LNCAP (cell line): ENCODE measurements around the gene NLN.
A peak's percentile ranks its signal among the peaks of the same experiment; 100 is the strongest.

Experiments used
- CTCF ChIP-seq: fragments of 450-650 bp; IDR thresholded peaks from 2 replicates; pipeline ENCODE4 v1.5.1; 2017; ENCODE audit warnings: mild to moderate bottlenecking

NLN gene

DNA sequence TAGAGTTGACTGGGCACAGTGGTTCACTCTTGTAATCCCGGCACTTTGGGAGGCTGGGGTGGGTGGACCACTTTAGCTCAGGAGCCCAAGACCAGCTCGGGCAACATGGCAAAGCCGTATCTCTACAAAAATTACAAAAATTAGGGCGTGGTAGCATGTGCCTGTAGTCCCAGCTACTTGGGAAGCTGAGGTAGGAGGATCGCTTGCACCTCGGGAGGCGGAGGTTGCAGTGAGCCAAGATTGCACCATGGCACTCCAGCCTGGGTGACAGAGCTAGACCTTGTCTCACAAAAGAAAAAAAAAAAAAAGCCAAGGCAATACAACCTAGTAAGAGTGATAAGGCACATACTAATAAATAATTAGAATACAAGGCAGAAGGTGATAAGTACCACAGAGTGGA, 15.8 kb downstream of the NLN start:
- no peak for TF ChIP-seq CTCF

DNA sequence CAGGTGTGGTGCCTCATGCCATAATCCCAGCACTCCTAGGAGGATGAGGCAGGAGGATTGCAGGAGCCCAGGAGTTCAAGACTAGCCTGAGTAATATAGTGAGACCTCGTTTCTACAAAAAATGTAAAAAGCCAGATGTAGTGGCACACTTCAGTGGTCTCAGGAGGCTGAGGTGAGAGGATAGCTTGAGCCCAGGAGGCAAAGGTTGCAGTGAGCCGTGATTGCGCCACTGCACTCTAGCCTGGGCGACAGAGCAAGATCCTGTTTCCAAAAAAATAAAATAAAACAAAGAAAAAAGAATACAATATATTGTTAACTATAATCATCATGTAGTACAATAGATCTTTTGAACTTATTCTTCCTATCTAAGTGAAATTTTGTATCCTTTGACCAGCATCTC, 16.3 kb downstream of the NLN start:
- TF ChIP-seq CTCF, result no peak

DNA sequence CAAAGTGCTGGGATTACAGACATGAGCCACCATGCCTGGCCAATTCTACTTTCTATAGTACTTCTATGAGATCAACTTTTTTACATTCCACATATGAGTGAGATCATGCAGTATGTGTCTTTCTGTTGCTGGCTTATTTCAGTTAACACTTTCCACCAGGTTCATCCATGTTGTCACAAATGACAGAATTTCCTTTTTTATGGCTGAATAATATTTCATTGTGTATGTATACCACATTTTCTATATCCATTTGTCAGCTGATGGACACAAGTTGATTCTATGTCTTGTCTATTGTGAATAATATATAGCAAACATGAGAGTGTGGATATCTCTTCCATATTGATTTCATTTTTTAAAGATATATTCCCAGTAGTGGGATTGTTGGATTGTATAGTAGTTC, 17.2 kb downstream of the NLN start:
- no peak for TF ChIP-seq CTCF

DNA sequence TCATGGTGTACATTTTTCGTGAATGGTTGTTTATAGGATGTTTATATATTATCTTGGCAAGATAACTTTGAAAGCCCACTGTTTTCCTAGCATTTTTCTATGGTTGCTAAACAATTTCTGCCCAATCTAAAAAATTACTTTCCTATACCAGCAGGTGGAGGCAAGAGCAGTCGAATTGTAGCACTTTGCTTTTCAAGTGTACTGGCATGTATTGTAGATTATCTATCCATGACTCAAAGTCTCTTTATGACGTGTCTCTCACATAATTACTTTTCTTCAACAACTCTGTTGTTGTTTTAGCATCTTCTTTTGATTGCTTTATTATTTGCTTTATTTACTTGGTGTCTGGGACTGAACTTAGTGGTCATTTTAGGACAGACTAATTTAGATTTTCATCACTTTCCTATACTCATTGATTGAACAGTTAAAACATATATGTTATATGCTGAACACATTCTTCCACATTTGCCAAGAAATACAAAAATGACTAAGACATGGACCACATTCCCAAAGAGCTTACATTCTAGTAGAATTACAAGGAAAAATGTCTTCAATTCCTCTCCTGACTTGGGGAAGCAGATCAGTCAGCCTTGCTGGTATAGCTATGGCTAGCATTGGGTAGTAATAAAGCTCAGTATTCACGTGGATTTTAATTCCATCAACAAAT, 20.7 kb downstream of the NLN start:
- TF ChIP-seq CTCF, result peak; percentile 67

- no peak for TF ChIP-seq CTCF
Observed at GRCh38 chr5:65749221-65749844, 27.3 kb downstream of the NLN start.

DNA sequence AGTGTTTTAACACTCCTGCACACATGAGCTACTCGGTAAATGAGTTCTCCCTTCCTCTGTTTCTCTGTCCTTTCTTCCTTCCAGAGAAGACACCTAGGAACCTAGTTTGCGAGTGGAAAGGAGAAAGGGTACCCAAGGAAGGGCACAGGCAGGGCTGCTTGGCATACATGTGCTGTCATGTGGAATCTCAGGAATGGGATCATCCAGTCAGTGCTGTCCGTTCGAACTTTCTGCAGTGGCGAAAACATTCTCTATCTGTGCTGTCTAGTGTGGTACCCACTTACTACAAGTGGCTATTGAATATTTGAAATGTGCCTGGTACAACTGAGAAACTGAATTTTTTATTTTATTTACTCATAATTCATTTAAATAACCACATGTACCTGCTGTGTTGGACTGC, 28.0 kb downstream of the NLN start:
- TF ChIP-seq CTCF, result no peak

DNA sequence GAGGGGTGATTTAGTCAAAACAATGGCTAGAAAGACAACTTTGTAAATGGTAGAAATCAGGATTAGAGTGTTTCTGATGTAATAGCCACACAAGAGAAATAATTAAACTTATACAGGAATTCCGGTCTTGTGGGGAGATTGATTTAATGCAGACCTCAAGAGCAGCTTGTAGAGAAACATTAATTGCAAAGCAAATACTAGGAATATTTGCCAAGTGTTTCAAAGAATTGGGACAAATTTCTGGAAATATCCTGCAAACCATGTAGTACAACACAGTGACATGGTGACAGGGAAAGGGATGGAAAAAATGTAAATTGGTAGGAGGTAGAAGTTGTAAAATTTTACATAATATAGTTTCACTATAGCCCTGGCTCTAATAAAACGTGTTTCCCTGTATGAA, 28.9 kb downstream of the NLN start:
- TF ChIP-seq CTCF, result no peak

DNA sequence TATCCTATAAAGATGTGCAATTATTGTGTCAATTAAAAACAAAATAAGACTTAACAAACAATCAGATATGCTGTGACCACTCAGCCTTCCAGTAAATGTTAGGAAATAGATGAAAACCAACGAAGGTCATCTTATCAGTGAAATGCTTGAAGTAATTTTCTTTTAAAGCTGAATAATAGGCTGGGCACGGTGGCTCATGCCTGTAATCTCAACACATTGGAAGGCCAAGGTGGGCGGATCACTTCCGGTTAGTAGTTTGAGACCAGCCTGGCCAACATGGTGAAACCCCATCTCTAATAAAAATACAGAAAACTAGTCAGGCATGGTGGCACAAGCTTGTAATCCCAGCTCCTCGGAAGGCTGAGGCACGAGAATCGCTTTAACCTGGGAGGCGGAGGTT, 31.2 kb downstream of the NLN start:
- no peak for TF ChIP-seq CTCF
